ENCODE results near the gene OGFOD1. TPM values are rescaled to one million over a fixed set of nuclear protein-coding genes. Genes with fewer than 3 reads are reported as not detected.
A peak's percentile ranks its signal among the peaks of the same experiment; 100 is the strongest.

Gene OGFOD1
- total RNA-seq, 2 donors from 2014 or later: 45.0 to 50.9 TPM

GRCh38 chr16:56491657-56492261 lies 40.4 kb downstream of the OGFOD1 start:
- ATAC-seq (no peak), DNase-seq (ENCODE audit: low spot score in 2 of 2) (no peak)
- H3K27ac Mint-ChIP-seq: no peak overlapping the region
- H3K9me3 Mint-ChIP-seq: no peaks in the 10 kb centered on the region
- no peaks in the 10 kb centered on the region for H3K36me3 Mint-ChIP-seq

GRCh38 chr16:56493126-56493525 lies 41.8 kb downstream of the OGFOD1 start:
- ATAC-seq (no peak), DNase-seq (ENCODE audit: low spot score in 2 of 2) (no peak)
- Mint-ChIP-seq H3K36me3 (no peaks in the 10 kb centered on the region), H3K9me3 (no peaks in the 10 kb centered on the region), H3K27ac (no peak overlapping the region)

GRCh38 chr16:56493815-56494214 lies 42.5 kb downstream of the OGFOD1 start:
- no peak for ATAC-seq
- no peaks in the 10 kb centered on the region for H3K9me3 Mint-ChIP-seq
- no peaks in the 10 kb centered on the region for H3K36me3 Mint-ChIP-seq
- DNase-seq (ENCODE audit: low spot score in 2 of 2): no peak
- H3K27ac Mint-ChIP-seq: no peak overlapping the region

GRCh38 chr16:56505181-56505580 lies 53.8 kb downstream of the OGFOD1 start:
- Mint-ChIP-seq H3K27ac (peak overlapping the region in 1 of 2 donors; percentile 66), H3K9me3 (no peaks in the 10 kb centered on the region), H3K36me3 (peaks cover 0 to 7% of the 10 kb centered on the region in 2 donors)
- no peak for ATAC-seq
- DNase-seq (ENCODE audit: low spot score in 2 of 2): no peak

- Mint-ChIP-seq H3K27ac (no peak overlapping the region), H3K9me3 (no peaks in the 10 kb centered on the region), H3K36me3 (peaks cover 0 to 5% of the 10 kb centered on the region in 2 donors)
- ATAC-seq (no peak), DNase-seq (ENCODE audit: low spot score in 2 of 2) (no peak)
Measured at GRCh38 chr16:56506941-56507340, 55.6 kb downstream of the OGFOD1 start.

GRCh38 chr16:56510544-56510943 lies 59.2 kb downstream of the OGFOD1 start:
- no peaks in the 10 kb centered on the region for H3K9me3 Mint-ChIP-seq
- H3K27ac Mint-ChIP-seq: no peak overlapping the region
- ATAC-seq: no peak
- H3K36me3 Mint-ChIP-seq: no peaks in the 10 kb centered on the region
- DNase-seq (ENCODE audit: low spot score in 2 of 2): no peak

- no peaks in the 10 kb centered on the region for H3K36me3 Mint-ChIP-seq
- H3K9me3 Mint-ChIP-seq: no peaks in the 10 kb centered on the region
- H3K27ac Mint-ChIP-seq: no peak overlapping the region
- DNase-seq (ENCODE audit: low spot score in 2 of 2) (no peak), ATAC-seq (no peak)
Measured at GRCh38 chr16:56512025-56512424, 60.7 kb downstream of the OGFOD1 start.

- Mint-ChIP-seq H3K27ac (peak overlapping the region in 1 of 2 donors; percentile 61), H3K9me3 (no peaks in the 10 kb centered on the region), H3K36me3 (no peaks in the 10 kb centered on the region)
- ATAC-seq (no peak), DNase-seq (ENCODE audit: low spot score in 2 of 2) (no peak)
Measured at GRCh38 chr16:56513091-56513490, 61.7 kb downstream of the OGFOD1 start.

GRCh38 chr16:56513972-56514371 lies 62.6 kb downstream of the OGFOD1 start:
- ATAC-seq (peak; percentile 56 to 68), DNase-seq (ENCODE audit: low spot score in 2 of 2) (peak in 1 of 2 donors; percentile 9)
- Mint-ChIP-seq H3K36me3 (no peaks in the 10 kb centered on the region), H3K9me3 (no peaks in the 10 kb centered on the region), H3K27ac (peak overlapping the region in 1 of 2 donors; percentile 61)

- Mint-ChIP-seq H3K27ac (no peak overlapping the region), H3K36me3 (no peaks in the 10 kb centered on the region), H3K9me3 (no peaks in the 10 kb centered on the region)
- DNase-seq (ENCODE audit: low spot score in 2 of 2) (no peak), ATAC-seq (no peak)
Measured at GRCh38 chr16:56514845-56515244, 63.5 kb downstream of the OGFOD1 start.

GRCh38 chr16:56515665-56516064 lies 64.3 kb downstream of the OGFOD1 start:
- H3K36me3 Mint-ChIP-seq: no peaks in the 10 kb centered on the region

GRCh38 chr16:56517206-56517605 lies 65.9 kb downstream of the OGFOD1 start:
- ATAC-seq: no peak
- DNase-seq (ENCODE audit: low spot score in 2 of 2): no peak
- Mint-ChIP-seq H3K36me3 (no peaks in the 10 kb centered on the region), H3K9me3 (no peaks in the 10 kb centered on the region), H3K27ac (no peak overlapping the region)

More at GRCh38 chr16:56515665-56516064, 64.3 kb downstream of the OGFOD1 start:
- no peak overlapping the region for H3K27ac Mint-ChIP-seq
- ATAC-seq: no peak
- DNase-seq (ENCODE audit: low spot score in 2 of 2): no peak
- H3K9me3 Mint-ChIP-seq: no peaks in the 10 kb centered on the region

GRCh38 chr16:56518425-56518824 lies 67.1 kb downstream of the OGFOD1 start:
- Mint-ChIP-seq H3K27ac (no peak overlapping the region), H3K9me3 (no peaks in the 10 kb centered on the region), H3K36me3 (no peaks in the 10 kb centered on the region)
- ATAC-seq (no peak), DNase-seq (ENCODE audit: low spot score in 2 of 2) (no peak)

- Mint-ChIP-seq H3K9me3 (no peaks in the 10 kb centered on the region), H3K36me3 (no peaks in the 10 kb centered on the region), H3K27ac (peak within 1 kb of the TSS; percentile 6 to 77)
- peak; percentile 89 to 98 for DNase-seq (ENCODE audit: low spot score in 2 of 2)
- peak; percentile 93 to 94 for ATAC-seq
Measured at GRCh38 chr16:56519459-56520250, 68.3 kb downstream of the OGFOD1 start, which contains the start of gene BBS2. TSS of gene BBS2 (minus strand) at chr16:56520024. CDS start at chr16:56519862, 162 bp downstream.

- no peak for ATAC-seq
- no peaks in the 10 kb centered on the region for H3K36me3 Mint-ChIP-seq
- H3K27ac Mint-ChIP-seq: peak overlapping the region; percentile 6 to 77
- no peak for DNase-seq (ENCODE audit: low spot score in 2 of 2)
- no peaks in the 10 kb centered on the region for H3K9me3 Mint-ChIP-seq
Measured at GRCh38 chr16:56520251-56520577, 68.9 kb downstream of the OGFOD1 start.

GRCh38 chr16:56525236-56525635 lies 73.9 kb downstream of the OGFOD1 start:
- H3K27ac Mint-ChIP-seq: no peak overlapping the region
- ATAC-seq (no peak), DNase-seq (ENCODE audit: low spot score in 2 of 2) (no peak)
- no peaks in the 10 kb centered on the region for H3K9me3 Mint-ChIP-seq
- H3K36me3 Mint-ChIP-seq: no peaks in the 10 kb centered on the region
